B cell (primary cell): ENCODE results near the gene AOPEP.

Source experiments
- EZH2 ChIP-seq: IDR thresholded peaks from 2 replicates; pipeline ENCODE4 v1.6.1; 2012; ENCODE audit warnings: borderline replicate concordance, low read depth, mild to moderate bottlenecking, moderate library complexity, low read length; ENCODE audit not compliant: insufficient read depth, poor library complexity, severe bottlenecking
- TF ChIP-seq, protein P1 (sequence below): fragments of 200-600 bp; IDR thresholded peaks from one replicate; pipeline ENCODE4 v1.8.0; 2022; ENCODE audit warnings: antibody characterized with exemption, mild to moderate bottlenecking

- TF ChIP-seq, protein P1, sequence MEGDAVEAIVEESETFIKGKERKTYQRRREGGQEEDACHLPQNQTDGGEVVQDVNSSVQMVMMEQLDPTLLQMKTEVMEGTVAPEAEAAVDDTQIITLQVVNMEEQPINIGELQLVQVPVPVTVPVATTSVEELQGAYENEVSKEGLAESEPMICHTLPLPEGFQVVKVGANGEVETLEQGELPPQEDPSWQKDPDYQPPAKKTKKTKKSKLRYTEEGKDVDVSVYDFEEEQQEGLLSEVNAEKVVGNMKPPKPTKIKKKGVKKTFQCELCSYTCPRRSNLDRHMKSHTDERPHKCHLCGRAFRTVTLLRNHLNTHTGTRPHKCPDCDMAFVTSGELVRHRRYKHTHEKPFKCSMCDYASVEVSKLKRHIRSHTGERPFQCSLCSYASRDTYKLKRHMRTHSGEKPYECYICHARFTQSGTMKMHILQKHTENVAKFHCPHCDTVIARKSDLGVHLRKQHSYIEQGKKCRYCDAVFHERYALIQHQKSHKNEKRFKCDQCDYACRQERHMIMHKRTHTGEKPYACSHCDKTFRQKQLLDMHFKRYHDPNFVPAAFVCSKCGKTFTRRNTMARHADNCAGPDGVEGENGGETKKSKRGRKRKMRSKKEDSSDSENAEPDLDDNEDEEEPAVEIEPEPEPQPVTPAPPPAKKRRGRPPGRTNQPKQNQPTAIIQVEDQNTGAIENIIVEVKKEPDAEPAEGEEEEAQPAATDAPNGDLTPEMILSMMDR = no peak
- TF ChIP-seq EZH2 = no peak
Measured at GRCh38 chr9:95107976-95108375, 381.5 kb downstream of the AOPEP start.
